HG02840 (cell line): Measurements from ENCODE around the gene GNB3.
"Not testable (repeated sequence)": the region's sequence is repeated elsewhere in the genome, so short reads cannot be mapped to it uniquely, and the experiment has no call there.

Experiments used
- ATAC-seq: cut with Tn5 transposase; IDR thresholded peaks from one replicate; pipeline ENCODE4 v1.9.1; 2021; ENCODE audit warnings: mild to moderate bottlenecking, moderate library complexity, moderate number of reproducible peaks; ENCODE audit not compliant: unreplicated experiment, low FRiP score

Gene GNB3

GRCh38 chr12:6855322-6855721 lies 14.6 kb downstream of the GNB3 start:
- no peak for ATAC-seq

- no peak for ATAC-seq
Observed at GRCh38 chr12:6858799-6859198, 18.1 kb downstream of the GNB3 start.

- no peak for ATAC-seq
Observed at GRCh38 chr12:6860116-6860515, 19.4 kb downstream of the GNB3 start.

- no peak for ATAC-seq
Observed at GRCh38 chr12:6860942-6861341, 20.2 kb downstream of the GNB3 start.

GRCh38 chr12:6861391-6861790 lies 20.7 kb downstream of the GNB3 start:
- no peak for ATAC-seq

GRCh38 chr12:6863033-6863432 lies 22.3 kb downstream of the GNB3 start:
- ATAC-seq, result no peak

GRCh38 chr12:6863586-6864321 lies 23.0 kb downstream of the GNB3 start:
- ATAC-seq, result no peak

- not testable (repeated sequence) for ATAC-seq
Observed at GRCh38 chr12:6865307-6865706, 24.6 kb downstream of the GNB3 start.

- no peak for ATAC-seq
Observed at GRCh38 chr12:6866163-6866919, 25.6 kb downstream of the GNB3 start.

GRCh38 chr12:6866920-6867412 lies 26.2 kb downstream of the GNB3 start:
- ATAC-seq, result peak; percentile 3

- peak; percentile 62 for ATAC-seq
Observed at GRCh38 chr12:6867413-6868210, 26.9 kb downstream of the GNB3 start, which contains the start of gene TPI1. TPI1 (plus strand) TSS chr12:6867531; CDS start chr12:6867567, 36 bp downstream.

GRCh38 chr12:6868211-6869048 lies 27.7 kb downstream of the GNB3 start:
- ATAC-seq, result no peak

GRCh38 chr12:6869049-6870021 lies 28.6 kb downstream of the GNB3 start:
- no peak for ATAC-seq

GRCh38 chr12:6870304-6870703 lies 29.6 kb downstream of the GNB3 start:
- not testable (repeated sequence) for ATAC-seq

GRCh38 chr12:6871052-6871957 lies 30.6 kb downstream of the GNB3 start:
- ATAC-seq, result no peak

- ATAC-seq, result no peak
Observed at GRCh38 chr12:6872073-6873048, 31.6 kb downstream of the GNB3 start.
